ENCODE results near the gene YY1.
"Not testable (repeated sequence)": the region's sequence is repeated elsewhere in the genome, so short reads cannot be mapped to it uniquely, and the experiment has no call there.

The YY1 gene

DNA sequence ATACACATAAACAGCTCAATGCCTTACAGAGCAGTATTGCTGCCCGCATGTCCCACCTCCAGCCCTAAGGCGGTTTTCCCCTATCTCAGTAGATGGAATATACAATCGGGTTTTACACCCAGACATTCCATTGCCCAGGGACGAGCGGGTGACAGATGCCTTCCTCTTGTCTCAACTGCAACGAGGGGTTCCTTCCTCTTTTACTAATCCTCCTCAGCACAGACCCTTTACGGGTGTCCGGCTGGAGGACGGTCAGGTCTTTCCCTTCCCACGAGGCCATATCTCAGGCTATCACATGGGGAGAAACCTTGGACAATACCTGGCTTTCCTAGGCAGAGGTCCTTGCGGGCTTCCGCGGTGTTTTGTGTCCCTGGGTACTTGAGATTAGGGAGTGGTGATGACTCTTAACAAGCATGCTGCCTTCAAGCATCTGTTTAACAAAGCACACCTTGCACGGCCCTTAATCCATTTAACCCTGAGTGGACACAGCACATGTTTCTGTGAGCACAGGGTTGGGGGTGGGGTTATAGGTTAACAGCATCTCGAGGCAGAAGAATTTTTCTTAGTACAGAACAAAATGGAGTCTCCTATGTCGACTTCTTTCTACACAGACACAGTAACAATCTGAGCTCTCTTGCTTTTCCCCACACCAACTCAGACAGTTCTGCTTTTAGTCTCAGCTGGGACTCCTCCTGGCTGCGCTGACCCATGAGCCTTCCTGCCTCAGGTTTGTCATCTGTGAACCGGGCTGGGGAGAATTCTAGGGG is 73.3 kb downstream of the YY1 start:
- in situ Hi-C loops (cut with MboI; ENCODE audit: low sequenced_read_pairs) = not testable (repeated sequence)

DNA sequence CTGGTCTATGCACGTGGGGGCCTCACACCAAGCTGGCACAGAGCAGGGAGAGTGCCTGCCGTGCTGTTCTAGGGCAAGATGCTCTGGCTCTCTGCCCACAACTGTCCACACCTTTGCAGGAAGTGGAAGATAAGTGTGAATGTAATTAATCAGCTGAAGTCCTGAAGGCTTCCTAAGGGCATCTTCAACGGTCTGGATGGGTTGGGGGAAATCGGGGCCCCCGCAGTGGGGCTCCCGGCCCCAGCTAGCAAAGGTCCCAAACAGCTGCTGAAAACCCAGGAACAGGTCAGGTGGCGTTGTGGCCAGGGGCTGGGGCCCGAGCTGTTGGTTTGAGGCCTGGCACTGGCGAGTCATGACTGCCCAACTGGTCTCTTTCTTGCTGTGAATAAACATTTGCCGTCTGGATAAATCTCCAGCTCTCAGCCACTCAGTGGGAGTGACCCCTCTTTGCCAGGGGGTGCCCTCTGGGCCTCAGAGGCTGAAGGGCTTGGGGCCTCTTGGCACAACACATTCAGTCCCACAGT is 74.0 kb downstream of the YY1 start:
- in situ Hi-C loops (cut with MboI; ENCODE audit: low sequenced_read_pairs) = no loop called here

DNA sequence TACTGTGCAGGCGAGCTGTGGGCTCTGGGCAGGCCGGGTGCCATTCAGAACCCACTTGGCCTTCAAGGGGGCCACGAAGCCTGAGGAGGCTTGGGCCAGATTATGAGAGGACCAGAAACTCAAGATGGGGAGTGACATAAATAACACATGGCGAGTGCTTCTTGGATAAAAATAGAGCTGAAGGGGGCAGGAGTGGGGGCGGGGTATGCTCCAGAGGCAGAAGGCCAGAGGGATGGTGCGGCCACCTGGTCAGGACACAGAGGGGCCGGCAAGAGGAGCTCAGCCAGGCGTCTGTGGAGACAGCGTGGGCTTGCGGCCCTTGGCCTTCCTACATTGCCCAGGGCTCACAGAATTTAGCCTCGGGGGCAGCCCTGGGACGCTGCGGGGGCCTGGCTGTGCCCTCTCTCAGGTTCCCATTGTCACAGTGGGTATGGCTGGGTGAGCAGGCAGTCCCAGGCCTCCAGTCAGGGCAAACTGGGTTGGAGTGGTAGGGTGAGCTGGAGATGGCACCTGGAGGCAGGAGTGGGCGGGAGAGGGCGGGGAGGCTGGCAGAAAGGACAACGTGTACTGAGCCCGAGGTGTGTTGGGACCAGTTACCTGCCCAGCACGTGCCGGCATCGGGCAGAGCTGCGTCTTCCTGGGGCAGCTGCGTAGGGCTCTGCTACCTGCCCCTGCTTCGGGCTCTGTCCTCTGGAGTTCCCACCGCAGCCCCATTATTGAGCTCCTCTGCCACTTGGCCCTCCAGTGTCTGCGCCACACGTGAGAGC is 74.7 kb downstream of the YY1 start:
- in situ Hi-C loops (cut with MboI; ENCODE audit: low sequenced_read_pairs) = no loop called here

DNA sequence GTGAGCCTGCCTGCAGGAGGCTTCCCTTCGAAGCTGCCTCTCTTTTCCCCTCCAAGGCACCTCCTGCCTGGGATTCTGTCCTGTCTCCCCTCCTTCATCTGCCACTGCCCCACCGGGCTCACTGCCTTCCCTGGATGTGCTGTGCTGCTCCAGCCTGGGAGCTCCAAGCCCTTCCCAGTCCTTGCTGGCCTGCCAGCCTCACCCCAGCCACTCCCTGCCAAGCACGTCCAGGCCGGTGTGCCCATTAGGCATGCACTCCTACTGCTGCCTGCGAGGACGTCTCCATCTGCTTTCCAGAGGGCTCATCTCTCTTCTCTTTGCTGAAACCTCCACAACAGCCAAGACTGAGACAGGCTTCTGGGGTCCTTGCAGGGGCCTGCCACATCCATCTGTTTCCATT is 75.8 kb downstream of the YY1 start:
- in situ Hi-C loops (cut with MboI; ENCODE audit: low sequenced_read_pairs) = no loop called here

- in situ Hi-C loops (cut with MboI; ENCODE audit: low sequenced_read_pairs) = no loop called here
Observed at GRCh38 chr14:100317389-100317788, 78.4 kb downstream of the YY1 start.

DNA sequence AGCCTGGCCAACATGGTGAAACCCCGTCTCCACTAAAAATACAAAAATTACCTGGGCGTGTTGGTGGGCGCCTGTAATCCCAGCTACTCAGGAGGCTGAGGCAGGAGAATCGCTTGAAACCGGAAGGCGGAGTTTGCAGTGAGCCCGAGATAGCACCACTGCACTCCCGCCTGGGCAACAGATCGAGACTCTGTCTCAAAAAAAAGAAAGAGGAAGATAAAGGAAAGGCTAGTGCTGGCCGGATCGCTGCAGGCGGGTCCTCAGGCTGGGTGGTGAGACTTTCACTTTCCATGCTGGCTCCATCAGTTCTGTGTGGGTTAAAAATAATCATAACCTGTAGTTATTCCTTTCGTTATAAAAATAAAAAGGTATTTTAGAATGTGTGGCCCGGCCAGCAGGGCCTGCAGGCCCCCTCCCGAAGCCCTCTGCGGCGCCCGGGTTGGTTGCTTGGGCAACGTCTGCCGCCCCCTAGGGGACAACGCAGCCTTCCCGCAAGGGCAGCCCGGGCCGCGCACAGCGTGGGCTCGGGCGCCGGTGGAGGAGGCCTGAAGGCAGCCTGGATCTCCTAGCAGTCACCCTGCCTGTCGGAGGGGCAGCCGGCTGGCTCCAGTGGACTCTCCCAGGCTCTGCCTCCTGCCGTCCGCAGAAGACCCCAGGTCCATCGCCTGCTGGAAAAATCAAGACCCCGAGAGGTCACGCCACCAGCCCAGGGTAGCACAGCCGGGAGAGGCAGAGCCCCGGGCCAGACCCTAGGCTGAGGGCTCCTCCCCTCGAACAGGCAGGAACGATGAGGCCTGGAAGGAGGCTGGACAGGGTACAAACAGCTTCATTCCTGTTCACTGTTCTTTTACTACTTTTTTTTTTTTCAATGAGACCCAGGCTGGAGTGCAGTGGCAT is 79.2 kb downstream of the YY1 start:
- in situ Hi-C loops (cut with MboI; ENCODE audit: low sequenced_read_pairs) = no loop called here

DNA sequence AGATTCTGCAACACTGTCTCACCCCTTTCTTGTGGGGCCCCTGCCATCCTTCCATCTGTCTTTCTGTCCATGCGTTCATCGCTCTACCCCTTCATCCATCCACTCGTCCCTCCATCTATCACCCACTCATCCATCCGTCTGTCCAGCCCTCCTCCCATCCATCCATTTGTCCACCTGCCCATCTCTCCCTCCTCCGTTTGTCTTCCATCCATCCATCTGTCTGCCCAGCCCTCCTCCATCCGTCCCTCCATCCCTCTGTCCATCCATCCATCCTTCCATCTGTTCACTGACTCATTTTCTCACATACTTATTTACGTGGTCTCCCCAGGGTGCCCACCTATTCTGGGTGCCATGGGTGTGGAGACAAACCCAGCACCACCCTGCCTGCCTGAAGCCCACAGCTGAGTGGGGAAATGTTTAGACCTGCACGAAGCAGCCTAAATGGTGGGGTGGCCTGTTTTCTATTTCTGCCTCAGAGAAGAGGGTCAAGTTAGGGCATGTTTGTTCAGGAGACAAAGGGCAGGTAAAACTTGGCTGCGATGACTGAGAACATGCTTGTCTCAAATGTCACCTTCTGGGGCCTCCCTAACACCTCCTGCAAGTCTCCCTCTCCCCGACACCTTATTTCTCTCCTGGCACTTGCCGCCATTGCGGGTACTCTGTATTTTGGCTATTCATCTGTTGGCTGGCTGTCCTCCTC is 81.4 kb downstream of the YY1 start:
- in situ Hi-C loops (cut with MboI; ENCODE audit: low sequenced_read_pairs) = no loop called here

- in situ Hi-C loops (cut with MboI; ENCODE audit: low sequenced_read_pairs) = no loop called here
Observed at GRCh38 chr14:100321473-100322137, 82.7 kb downstream of the YY1 start.

DNA sequence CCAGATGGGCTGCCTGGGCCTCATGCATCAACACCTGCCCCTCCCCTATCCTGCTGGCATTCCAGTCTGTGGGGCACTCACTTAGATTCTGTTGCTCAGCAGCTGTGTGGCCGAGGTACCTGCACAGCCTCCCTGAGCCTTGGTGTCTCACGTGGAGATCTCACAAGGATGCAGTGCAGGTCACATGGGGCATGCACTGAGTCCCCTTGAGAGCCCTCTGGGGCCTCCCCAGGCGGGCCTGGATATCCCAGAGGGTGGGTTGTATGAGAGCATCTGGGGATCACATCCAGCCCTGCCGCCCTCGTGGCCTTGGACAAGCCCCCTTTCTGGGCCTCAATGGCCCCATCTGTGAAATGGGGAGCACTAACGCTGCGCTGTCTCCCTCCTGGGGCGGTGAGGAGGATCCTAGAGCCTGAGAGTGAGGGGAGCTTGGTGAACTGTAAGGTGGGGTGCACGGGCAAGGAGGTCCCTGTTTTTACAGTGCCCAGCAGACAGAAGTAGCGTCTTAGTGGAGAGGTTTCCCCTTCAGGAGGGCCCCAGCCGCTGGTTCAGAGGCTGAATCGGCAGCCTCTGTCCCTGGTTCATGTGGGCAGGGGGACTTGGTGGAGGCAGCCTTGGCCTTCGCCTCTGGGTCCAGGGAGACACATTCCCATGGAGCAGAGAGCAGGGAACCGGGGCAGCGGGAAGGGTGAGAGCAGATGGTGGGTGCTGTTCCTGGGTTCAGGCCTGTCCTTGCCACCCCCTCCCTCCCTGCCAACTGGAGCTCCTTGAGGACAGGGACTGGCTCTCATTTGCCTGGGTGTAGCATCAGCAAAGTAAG is 83.4 kb downstream of the YY1 start:
- in situ Hi-C loops (cut with MboI; ENCODE audit: low sequenced_read_pairs) = no loop called here

DNA sequence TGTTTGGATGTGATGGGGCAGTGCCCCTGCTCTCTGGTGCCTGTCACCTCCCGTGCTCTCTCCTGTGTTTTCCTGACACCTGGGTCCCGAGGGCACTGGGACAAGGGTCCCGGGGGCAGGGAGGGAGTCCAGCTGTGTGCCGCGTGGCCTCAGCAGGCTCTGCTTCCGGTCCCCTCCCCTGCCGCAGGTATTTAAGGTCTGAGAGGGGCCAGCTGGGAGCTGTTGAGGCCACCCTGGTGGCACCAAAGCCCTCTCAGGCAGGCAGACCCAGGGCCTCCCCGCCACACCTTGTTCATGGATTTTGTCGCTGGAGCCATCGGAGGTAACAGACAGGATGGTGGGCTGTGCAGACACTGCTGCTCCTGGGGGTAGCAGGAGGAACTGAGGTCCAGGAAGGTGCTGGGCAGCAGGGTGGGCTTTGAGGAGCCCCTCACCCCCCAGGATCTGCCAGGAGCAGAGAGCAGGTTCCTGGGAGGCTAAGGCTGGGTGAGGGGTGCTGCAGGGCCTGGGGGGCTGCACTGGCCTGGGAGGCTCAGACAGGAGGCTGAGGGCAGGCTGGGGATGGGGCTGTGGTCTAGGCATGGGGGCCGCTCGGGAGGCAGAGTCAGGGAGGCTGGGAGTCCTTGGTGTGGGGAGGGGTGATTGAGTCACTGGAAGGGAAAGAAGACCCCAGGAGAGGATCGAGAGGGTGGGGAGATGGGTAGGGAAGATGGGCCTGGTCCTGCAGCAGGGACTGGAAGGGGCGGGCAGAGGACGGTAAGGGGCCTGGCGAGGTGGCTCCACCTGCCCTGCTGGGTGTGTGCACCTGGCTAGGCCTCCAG is 84.4 kb downstream of the YY1 start, which contains the start of gene SLC25A47:
TSS of gene SLC25A47 (plus strand) at position 219 of the 821 bp plus-strand sequence. CDS start at position 295, 76 bp downstream.
- in situ Hi-C loops (cut with MboI; ENCODE audit: low sequenced_read_pairs) = no loop called here

DNA sequence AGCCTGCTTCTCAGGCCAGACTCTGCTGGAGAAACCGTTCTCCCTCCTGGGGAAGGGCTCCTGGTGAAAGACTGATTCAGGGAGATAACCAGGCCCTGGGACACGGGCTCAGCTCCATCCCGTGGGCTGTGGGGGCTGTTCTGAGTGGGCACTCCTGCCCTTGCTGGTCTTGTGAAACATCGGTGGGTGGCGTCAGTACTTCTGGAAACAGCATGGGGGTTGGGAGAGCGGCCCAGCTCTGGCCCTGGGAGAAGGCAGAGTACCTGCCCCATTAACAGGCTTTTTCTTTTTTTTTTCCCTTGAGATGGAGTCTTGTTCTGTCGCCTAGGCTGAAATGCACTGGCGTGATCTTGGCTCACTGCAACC is 85.0 kb downstream of the YY1 start:
- in situ Hi-C loops (cut with MboI; ENCODE audit: low sequenced_read_pairs) = no loop called here

DNA sequence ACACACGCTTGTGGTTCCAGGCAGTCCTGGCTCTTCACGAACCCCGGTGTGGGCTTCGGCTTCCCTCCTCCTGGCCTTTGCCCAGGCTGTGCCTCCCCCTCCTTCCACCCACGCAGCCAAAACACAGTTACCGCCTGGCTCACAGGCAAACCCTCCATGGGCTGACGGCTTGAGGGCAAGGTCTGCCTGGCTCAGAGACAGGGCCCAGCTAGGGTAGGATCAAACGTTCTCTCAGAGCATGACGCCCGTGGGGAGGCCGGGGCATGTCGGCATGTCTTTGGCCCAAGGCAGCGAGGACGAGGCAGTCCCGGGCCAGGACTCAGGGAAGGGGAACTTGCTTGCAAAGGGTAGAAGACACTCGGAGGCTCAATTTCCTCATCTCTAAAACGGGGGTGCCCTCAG is 86.3 kb downstream of the YY1 start:
- in situ Hi-C loops (cut with MboI; ENCODE audit: low sequenced_read_pairs) = no loop called here

DNA sequence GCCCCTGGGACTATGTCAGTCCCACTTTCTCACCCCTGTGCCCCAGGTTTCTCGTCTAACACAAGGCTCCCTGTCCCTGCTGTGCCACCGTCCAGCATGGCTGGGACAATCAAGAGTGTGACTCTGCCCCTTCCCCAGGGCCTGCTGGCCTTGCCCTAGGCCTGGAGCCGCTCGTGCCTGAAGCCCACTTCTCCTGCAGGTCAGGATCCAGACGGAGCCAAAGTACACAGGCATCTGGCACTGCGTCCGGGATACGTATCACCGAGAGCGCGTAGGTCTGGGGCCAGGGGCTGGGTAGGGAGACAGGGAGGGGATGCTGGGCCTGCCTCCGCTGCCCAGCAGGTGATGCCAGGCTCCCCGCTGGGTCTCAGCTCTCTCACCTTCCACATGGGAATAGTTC is 87.0 kb downstream of the YY1 start:
- in situ Hi-C loops (cut with MboI; ENCODE audit: low sequenced_read_pairs) = no loop called here

GRCh38 chr14:100327128-100327527 is 88.2 kb downstream of the YY1 start:
- in situ Hi-C loops (cut with MboI; ENCODE audit: low sequenced_read_pairs) = no loop called here

GRCh38 chr14:100328495-100329163 is 89.7 kb downstream of the YY1 start:
- in situ Hi-C loops (cut with MboI; ENCODE audit: low sequenced_read_pairs) = no loop called here

DNA sequence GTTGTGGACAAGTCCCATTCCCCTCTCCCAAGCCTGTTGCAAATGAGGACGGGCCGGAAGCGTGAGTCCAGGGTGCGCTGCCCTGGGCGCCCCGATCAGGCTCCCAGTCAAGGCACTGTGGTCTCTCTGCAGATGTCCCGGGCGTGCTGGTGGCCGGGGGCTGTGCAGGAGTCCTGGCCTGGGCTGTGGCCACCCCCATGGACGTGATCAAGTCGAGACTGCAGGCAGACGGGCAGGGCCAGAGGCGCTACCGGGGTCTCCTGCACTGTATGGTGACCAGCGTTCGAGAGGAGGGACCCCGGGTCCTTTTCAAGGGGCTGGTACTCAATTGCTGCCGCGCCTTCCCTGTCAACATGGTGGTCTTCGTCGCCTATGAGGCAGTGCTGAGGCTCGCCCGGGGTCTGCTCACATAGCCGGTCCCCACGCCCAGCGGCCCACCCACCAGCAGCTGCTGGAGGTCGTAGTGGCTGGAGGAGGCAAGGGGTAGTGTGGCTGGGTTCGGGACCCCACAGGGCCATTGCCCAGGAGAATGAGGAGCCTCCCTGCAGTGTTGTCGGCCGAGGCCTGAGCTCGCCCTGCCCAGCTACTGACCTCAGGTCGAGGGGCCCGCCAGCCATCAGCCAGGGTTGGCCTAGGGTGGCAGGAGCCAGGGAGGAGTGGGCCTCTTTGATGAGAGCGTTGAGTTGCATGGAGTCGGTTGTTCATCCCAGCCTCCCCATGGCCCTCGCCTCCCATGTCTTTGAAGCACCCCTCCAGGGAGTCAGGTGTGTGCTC is 90.5 kb downstream of the YY1 start:
- in situ Hi-C loops (cut with MboI; ENCODE audit: low sequenced_read_pairs) = no loop called here

DNA sequence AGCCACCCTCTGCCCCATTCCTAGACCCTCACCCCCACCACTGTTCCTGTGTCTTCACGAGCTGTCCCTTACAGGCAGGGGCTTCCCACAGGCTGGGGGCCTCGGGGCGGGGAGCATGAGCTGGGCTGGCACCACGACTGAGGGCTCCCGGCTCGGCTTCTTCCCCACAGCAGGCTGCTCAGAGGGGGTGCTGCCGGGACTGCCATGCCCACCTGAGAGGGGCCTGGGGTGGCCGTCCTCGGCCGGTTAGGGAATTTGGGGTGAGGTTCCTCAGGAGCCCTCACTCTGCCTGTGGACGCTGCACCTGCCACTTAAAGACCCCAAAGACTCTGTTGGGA is 91.0 kb downstream of the YY1 start:
- in situ Hi-C loops (cut with MboI; ENCODE audit: low sequenced_read_pairs) = no loop called here

Measured in hTERT RPE-1 (cell line).